Adipocyte (in vitro differentiated cells): ENCODE results near the gene MYO16.

Experiments
- DNase-seq: peaks from one replicate; pipeline ENCODE4 v3.0.0-alpha.2; 2015; ENCODE audit warnings: low read depth
- H3K27me3 ChIP-seq: replicated peaks from 2 replicates; pipeline ENCODE4 v1.7.0; 2013; ENCODE audit warnings: mild to moderate bottlenecking, low read length, moderate library complexity; ENCODE audit not compliant: control insufficient read depth, insufficient read depth
- H3K36me3 ChIP-seq: 2 replicates; pipeline ENCODE4 v1.7.0; 2013; ENCODE audit warnings: low read length, mild to moderate bottlenecking, moderate library complexity; ENCODE audit not compliant: control insufficient read depth, insufficient read depth, severe bottlenecking
- H3K4me1 ChIP-seq: 2 replicates; pipeline ENCODE4 v1.7.0; 2013; ENCODE audit warnings: mild to moderate bottlenecking, low read length, moderate library complexity; ENCODE audit not compliant: control insufficient read depth, insufficient read depth
- H3K4me3 ChIP-seq: 2 replicates; pipeline ENCODE4 v1.7.0; 2013; ENCODE audit warnings: mild to moderate bottlenecking, low read length, moderate library complexity
- H3K9ac ChIP-seq: 2 replicates; pipeline ENCODE4 v1.7.0; 2013; ENCODE audit warnings: mild to moderate bottlenecking, low read length, moderate library complexity
- H3K9me3 ChIP-seq: 2 replicates; pipeline ENCODE4 v1.7.0; 2013; ENCODE audit warnings: mild to moderate bottlenecking, low read length, moderate library complexity; ENCODE audit not compliant: control insufficient read depth

The MYO16 gene

GRCh38 chr13:109012115-109012514 is 382.7 kb downstream of the MYO16 start:
- no peaks in the 10 kb centered on the region for H3K27me3 ChIP-seq
- no peaks in the 10 kb centered on the region for H3K4me1 ChIP-seq
- no peak overlapping the region for H3K4me3 ChIP-seq
- no peak overlapping the region for H3K9ac ChIP-seq
- no peaks in the 10 kb centered on the region for H3K9me3 ChIP-seq
- no peak for DNase-seq
- H3K36me3 ChIP-seq = no peaks in the 10 kb centered on the region

DNA sequence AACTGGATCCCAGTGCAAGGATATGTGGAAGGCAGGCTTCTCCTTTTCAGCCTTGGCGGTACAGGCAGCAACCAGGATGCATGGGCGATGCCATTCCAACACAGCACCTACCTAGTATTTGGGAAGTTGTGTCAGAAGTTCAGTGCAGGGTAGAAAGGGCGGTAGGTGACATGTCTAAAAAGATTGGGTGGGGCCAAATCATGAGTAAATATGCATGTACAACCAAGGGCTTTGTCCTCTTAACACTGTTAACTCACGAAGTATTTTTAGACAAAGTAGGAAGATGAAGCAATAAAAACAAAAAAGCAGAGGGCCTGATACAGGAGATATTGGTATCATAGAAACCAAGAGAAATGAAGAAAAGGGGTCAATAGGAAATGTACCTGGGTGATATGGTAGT is 392.1 kb downstream of the MYO16 start:
- Histone ChIP-seq H3K4me1 (no peaks in the 10 kb centered on the region), H3K9me3 (no peaks in the 10 kb centered on the region), H3K27me3 (no peaks in the 10 kb centered on the region), H3K36me3 (no peaks in the 10 kb centered on the region), H3K9ac (no peak overlapping the region), H3K4me3 (no peak overlapping the region)
- DNase-seq = no peak

DNA sequence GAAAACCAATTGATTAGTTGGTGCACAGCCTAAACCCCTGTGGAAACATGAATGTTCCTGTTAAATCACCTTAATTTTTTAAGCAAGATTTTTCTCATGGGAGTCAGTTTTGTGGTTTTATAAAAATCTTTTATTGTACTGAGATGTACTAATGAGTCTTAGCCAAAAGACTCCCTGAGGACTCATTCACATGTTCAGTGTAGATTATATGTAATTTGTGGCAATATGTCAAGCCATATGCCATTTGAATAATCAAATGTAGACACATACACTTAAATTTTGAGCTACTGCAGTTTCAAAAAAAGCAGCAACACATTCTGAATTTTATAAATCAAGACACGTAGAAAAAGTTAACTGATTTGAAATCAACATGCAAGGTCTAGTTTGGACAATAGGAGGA is 395.2 kb downstream of the MYO16 start:
- H3K9me3 ChIP-seq = no peaks in the 10 kb centered on the region
- no peak for DNase-seq
- no peaks in the 10 kb centered on the region for H3K27me3 ChIP-seq
- H3K4me3 ChIP-seq = no peak overlapping the region
- no peak overlapping the region for H3K9ac ChIP-seq
- no peaks in the 10 kb centered on the region for H3K4me1 ChIP-seq
- no peaks in the 10 kb centered on the region for H3K36me3 ChIP-seq

DNA sequence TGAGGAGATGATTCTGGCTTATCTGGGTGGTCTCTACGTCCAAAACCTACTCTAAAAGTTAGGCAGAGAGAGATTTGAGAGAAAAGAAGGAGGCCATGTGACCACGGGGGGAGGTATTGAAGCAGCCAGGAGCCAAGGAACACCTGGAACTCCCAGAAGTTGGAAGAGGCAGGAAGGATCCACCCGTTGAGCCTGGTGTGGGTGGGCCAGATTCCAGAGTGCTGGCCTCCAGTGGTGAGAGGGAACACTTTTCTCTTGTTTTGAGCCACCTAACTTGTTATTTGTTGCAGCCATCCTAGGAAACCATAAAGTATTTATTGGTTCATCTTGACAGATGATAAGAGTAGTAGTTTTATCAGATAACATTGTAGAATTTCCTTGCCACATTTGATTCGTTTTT is 396.9 kb downstream of the MYO16 start:
- H3K9ac ChIP-seq = no peak overlapping the region
- no peaks in the 10 kb centered on the region for H3K9me3 ChIP-seq
- H3K27me3 ChIP-seq = no peaks in the 10 kb centered on the region
- H3K4me1 ChIP-seq = no peaks in the 10 kb centered on the region
- H3K36me3 ChIP-seq = no peaks in the 10 kb centered on the region
- DNase-seq = no peak
- H3K4me3 ChIP-seq = no peak overlapping the region

DNA sequence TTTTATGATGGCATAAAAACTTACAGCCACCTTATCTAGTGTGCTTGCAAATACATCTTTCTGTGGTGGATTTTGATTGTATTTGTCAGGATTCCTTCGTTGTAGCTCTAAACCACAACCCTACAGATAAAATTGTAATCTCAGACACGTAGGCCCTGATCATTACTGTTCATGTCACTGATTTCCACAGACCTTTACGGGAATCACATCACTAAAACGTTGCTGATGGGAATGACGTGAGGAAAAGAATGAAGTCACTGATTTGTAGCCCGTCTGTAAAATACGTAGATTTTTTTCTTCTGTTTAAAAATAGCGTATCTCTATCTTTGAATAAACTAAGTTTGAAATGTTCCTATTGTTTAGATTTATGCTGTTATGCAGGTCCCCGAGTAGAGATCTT is 399.2 kb downstream of the MYO16 start:
- DNase-seq = no peak
- Histone ChIP-seq H3K36me3 (no peaks in the 10 kb centered on the region), H3K4me3 (no peak overlapping the region), H3K9me3 (no peaks in the 10 kb centered on the region), H3K27me3 (no peaks in the 10 kb centered on the region), H3K4me1 (no peaks in the 10 kb centered on the region), H3K9ac (no peak overlapping the region)

DNA sequence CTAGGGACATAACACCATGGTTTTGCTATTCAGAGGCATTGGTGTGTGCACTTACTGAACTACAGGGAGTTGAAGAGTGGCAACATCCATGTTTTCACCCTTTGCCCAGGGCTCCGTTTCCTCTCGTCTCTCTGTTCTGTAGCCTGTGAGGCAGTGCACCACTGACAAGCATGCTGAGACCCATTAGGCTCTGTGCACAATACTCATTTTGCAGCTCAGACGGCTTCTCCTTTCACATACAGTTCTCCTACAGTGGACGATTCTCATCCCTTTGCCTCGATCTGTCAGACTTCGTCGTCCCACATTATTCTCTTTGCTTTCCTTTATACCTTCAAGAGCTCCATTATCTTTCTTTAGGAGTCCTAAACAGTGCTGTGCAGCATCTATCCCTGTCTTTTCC is 403.7 kb downstream of the MYO16 start:
- no peak for DNase-seq
- no peaks in the 10 kb centered on the region for H3K9me3 ChIP-seq
- peaks cover 5% of the 10 kb centered on the region for H3K4me1 ChIP-seq
- no peak overlapping the region for H3K9ac ChIP-seq
- H3K36me3 ChIP-seq = no peaks in the 10 kb centered on the region
- H3K4me3 ChIP-seq = no peak overlapping the region
- H3K27me3 ChIP-seq = no peaks in the 10 kb centered on the region

GRCh38 chr13:109036078-109036780 is 406.8 kb downstream of the MYO16 start:
- DNase-seq = no peak
- Histone ChIP-seq H3K4me1 (peaks cover 5% of the 10 kb centered on the region), H3K27me3 (no peaks in the 10 kb centered on the region), H3K9me3 (no peaks in the 10 kb centered on the region), H3K4me3 (no peak overlapping the region), H3K9ac (no peak overlapping the region), H3K36me3 (no peaks in the 10 kb centered on the region)

DNA sequence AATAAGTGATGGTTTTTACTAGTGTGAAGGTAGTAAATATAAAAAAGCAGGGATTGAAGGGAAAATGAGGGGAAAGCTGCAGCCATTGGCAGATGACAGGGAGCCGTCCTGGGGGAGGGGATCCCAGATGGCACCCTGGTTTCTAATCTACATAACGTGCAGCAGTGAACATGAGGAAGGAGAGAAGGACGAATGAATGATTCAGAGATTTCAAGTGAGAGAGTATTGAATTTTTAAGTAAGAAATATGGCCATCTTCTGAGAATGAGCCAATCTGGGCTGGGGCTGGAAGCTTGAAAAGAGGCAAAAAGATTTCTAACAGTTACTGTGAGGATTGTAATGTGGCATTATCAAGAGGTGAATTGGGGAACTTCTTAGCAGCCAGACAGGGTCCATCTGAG is 414.2 kb downstream of the MYO16 start:
- Histone ChIP-seq H3K36me3 (no peaks in the 10 kb centered on the region), H3K9ac (no peak overlapping the region), H3K27me3 (no peaks in the 10 kb centered on the region), H3K9me3 (no peaks in the 10 kb centered on the region), H3K4me1 (no peaks in the 10 kb centered on the region), H3K4me3 (no peak overlapping the region)
- DNase-seq = no peak

DNA sequence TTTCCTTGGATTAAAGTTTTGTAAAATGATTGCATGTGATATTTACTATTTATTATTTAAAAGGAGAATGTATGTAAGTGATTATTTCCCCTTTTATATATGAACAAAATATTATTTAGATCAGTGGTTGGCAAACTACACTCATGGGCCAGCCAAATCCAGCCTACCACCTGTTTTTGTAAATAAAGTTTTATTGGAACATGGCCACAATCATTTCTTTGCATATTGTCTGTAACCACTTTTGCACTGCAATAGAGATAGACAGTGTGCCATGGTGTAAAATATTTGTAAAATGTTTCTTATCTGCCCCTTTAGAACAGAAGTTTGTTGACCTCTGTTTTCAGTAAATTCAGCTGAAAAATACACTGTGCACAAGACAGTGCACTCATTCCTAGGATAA is 426.4 kb downstream of the MYO16 start:
- H3K36me3 ChIP-seq = no peaks in the 10 kb centered on the region
- no peaks in the 10 kb centered on the region for H3K27me3 ChIP-seq
- DNase-seq = no peak
- H3K4me3 ChIP-seq = no peak overlapping the region
- H3K9me3 ChIP-seq = no peaks in the 10 kb centered on the region
- H3K4me1 ChIP-seq = no peaks in the 10 kb centered on the region
- H3K9ac ChIP-seq = no peak overlapping the region

- no peak for DNase-seq
- Histone ChIP-seq H3K27me3 (no peaks in the 10 kb centered on the region), H3K36me3 (no peaks in the 10 kb centered on the region), H3K4me1 (no peaks in the 10 kb centered on the region), H3K4me3 (no peak overlapping the region), H3K9ac (no peak overlapping the region), H3K9me3 (no peaks in the 10 kb centered on the region)
Observed at GRCh38 chr13:109058087-109058486, 428.7 kb downstream of the MYO16 start.

DNA sequence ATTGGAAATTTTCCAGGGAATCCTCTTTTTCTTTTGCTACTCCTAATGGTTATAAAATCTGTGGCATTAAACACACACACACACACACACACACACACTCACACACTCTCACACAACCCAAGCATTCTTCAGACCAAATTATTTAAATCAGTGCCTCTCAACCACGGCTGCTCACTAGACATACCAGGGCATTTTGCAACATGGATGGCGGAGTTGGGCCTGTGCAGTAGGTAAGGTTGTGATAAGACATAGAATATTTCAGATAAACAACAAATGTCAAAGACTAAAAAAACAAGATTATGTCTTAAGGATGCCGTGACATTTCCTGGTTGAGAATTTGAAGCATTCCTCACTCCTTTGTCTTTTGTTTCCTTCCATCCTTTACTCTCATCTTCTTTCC is 443.1 kb downstream of the MYO16 start:
- Histone ChIP-seq H3K27me3 (no peaks in the 10 kb centered on the region), H3K9ac (no peak overlapping the region), H3K4me1 (no peaks in the 10 kb centered on the region), H3K36me3 (no peaks in the 10 kb centered on the region), H3K9me3 (peaks cover 7% of the 10 kb centered on the region), H3K4me3 (no peak overlapping the region)
- no peak for DNase-seq

DNA sequence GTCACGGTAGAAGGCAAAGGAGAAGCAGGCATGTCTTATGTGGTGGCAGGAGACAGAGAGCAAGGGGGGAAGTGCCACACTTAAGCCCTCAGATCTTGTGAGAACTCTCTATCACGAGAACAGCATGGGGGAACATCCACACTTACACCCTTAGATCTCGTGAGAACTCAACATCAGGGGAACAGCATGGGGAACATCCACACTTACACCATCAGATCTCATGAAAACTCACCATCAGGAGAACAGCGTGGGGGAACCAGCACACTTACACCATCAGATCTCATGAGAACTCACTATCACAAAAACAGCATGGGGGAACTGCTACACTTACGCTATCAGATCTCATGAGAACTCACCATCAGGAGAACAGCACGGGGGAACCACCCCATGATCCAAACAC is 445.0 kb downstream of the MYO16 start:
- H3K27me3 ChIP-seq = no peaks in the 10 kb centered on the region
- H3K4me1 ChIP-seq = no peaks in the 10 kb centered on the region
- no peak for DNase-seq
- H3K4me3 ChIP-seq = no peak overlapping the region
- no peaks in the 10 kb centered on the region for H3K36me3 ChIP-seq
- peaks cover 4% of the 10 kb centered on the region for H3K9me3 ChIP-seq
- no peak overlapping the region for H3K9ac ChIP-seq
